Body of pancreas (tissue), 4 donors: ENCODE results near the gene AZGP1.

Source experiments
- POLR2A ChIP-seq, 3 donors: fragments of 450-650 bp; IDR thresholded peaks; one replicate each; pipeline ENCODE4 v1.6.1; 2016; ENCODE audit warnings: antibody characterized with exemption in 3 of 3, mild to moderate bottlenecking in 2 of 3
- TF ChIP-seq, protein P1 (sequence below), 7 experiments: fragments of 450-650 bp in 4 of 7; fragments of 200-600 bp in 3 of 7; sonication (generic) in 3 of 7; IDR thresholded peaks; one replicate each; pipeline ENCODE4 v1.5.1; 2016 to 2019; ENCODE audit warnings: antibody characterized with exemption in 7 of 7

DNA sequence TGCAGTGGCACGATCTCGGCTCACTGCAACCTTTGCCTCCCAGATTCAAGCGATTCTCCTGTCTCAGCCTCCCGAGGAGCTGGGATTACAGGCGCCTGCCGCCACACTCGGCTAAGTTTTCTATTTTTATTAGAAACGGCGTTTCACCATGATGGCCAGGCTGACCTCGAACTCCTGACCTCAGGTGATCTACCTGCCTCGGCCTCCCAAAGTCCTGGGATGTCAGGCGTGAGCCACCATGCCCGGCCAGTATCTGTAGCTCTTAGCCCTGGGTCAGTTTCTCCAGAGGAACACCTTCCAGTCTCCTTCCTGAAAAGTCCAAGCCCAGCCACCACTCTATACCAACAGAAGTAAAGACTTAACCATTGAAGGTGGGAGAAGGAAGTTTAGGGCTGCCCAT is 24.4 kb upstream of the AZGP1 start:
- TF ChIP-seq, protein P1, sequence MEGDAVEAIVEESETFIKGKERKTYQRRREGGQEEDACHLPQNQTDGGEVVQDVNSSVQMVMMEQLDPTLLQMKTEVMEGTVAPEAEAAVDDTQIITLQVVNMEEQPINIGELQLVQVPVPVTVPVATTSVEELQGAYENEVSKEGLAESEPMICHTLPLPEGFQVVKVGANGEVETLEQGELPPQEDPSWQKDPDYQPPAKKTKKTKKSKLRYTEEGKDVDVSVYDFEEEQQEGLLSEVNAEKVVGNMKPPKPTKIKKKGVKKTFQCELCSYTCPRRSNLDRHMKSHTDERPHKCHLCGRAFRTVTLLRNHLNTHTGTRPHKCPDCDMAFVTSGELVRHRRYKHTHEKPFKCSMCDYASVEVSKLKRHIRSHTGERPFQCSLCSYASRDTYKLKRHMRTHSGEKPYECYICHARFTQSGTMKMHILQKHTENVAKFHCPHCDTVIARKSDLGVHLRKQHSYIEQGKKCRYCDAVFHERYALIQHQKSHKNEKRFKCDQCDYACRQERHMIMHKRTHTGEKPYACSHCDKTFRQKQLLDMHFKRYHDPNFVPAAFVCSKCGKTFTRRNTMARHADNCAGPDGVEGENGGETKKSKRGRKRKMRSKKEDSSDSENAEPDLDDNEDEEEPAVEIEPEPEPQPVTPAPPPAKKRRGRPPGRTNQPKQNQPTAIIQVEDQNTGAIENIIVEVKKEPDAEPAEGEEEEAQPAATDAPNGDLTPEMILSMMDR (IDR thresholded peaks at IDR 0.05), result no peak
- TF ChIP-seq POLR2A (IDR thresholded peaks at IDR 0.05), result no peak
